Activated B cell treated with CpG ODN at 0.5 μM for 24 hours (primary cell): ENCODE data around the gene MASP1. TPM values are rescaled to one million over a fixed set of nuclear protein-coding genes. Genes with fewer than 3 reads are reported as not detected.

ENCODE experiments used
- ATAC-seq: fragments of 200-7000 bp; cut with Tn5 transposase; one replicate; pipeline ENCODE4 v1.10.0; 2021; ENCODE audit warnings: low read depth, mild to moderate bottlenecking, moderate library complexity
- CTCF ChIA-PET: fragments of 350-600 bp; sonication (Branson Sonifier 250); formaldehyde crosslinking; loops from one replicate; lab custom pipeline; 2021; ENCODE audit warnings: antibody characterized with exemption; lab: Charles Lee
- POLR2A ChIA-PET: fragments of 350-600 bp; sonication (Branson Sonifier 250); formaldehyde crosslinking; loops from one replicate; lab custom pipeline; 2021; ENCODE audit warnings: antibody characterized with exemption; lab: Charles Lee
- DNase-seq: peaks from one replicate; pipeline ENCODE4 v3.0.0; 2022
- H3K27ac Mint-ChIP-seq: one replicate; pipeline ENCODE4 v1.8.0; 2020; ENCODE audit warnings: mixed read lengths
- H3K27me3 Mint-ChIP-seq: one replicate; pipeline ENCODE4 v1.8.0; 2021; ENCODE audit warnings: mixed read lengths
- H3K36me3 Mint-ChIP-seq: one replicate; pipeline ENCODE4 v1.8.0; 2021; ENCODE audit warnings: low read depth, mixed read lengths
- H3K4me1 Mint-ChIP-seq: one replicate; pipeline ENCODE4 v1.8.0; 2021; ENCODE audit warnings: mixed read lengths
- H3K4me3 Mint-ChIP-seq: one replicate; pipeline ENCODE4 v1.8.0; 2020; ENCODE audit warnings: mild to moderate bottlenecking, mixed read lengths
- H3K9me3 Mint-ChIP-seq: one replicate; pipeline ENCODE4 v1.8.0; 2020; ENCODE audit warnings: mixed read lengths
- CTCF ChIP-seq: fragments of 200-600 bp; IDR thresholded peaks from one replicate; pipeline ENCODE4 v1.8.0; 2022; ENCODE audit warnings: antibody characterized with exemption, mild to moderate bottlenecking
- intact Hi-C: fragments of 100-400 bp; cut with micrococcal nuclease; formaldehyde crosslinking; loops from one replicate; pipeline ENCODE4 v1.15.1; 2024
- total RNA-seq: library from RNA; stranded (reverse); gene quantifications from 2 replicates; pipeline ENCODE4 v1.2.3, GENCODE V29; 2022

MASP1 gene
- total RNA-seq, 1 donor from 2014 or later, result not detected

DNA sequence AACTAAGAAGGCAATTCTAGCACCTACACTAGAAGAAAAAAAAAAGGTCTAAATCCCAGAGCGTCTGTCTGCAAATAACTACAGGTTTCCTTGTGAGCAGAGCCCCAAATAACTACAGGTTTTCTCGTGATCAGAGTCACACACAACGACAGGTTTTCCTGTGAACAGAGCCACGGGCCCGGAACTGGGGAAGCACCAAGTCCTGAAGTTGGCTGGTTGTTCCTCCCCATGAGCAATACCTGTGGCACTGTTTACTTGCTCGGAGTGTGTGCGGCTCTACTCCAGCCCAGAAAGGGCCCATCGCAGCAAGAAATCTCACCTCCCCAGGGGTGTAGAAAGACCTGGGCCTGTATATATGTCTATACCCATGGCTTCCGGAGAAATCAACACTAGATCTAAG is 644 bp upstream of the MASP1 start:
- Mint-ChIP-seq H3K36me3 (no peaks in the 10 kb centered on the region), H3K4me3 (no peak overlapping the region), H3K27ac (no peak overlapping the region), H3K4me1 (no peaks in the 10 kb centered on the region), H3K27me3 (peaks cover 22% of the 10 kb centered on the region), H3K9me3 (no peaks in the 10 kb centered on the region)
- no peak for DNase-seq
- intact Hi-C loops, result no loop called here
- no peak for TF ChIP-seq CTCF
- ChIA-PET POLR2A (no interaction called here), CTCF (no interaction called here)
- no peak for ATAC-seq

GRCh38 chr3:187291001-187291511 is 481 bp downstream of the MASP1 start:
- ChIA-PET POLR2A (no interaction called here), CTCF (no interaction called here)
- no peaks in the 10 kb centered on the region for H3K36me3 Mint-ChIP-seq
- DNase-seq (no peak), ATAC-seq (no peak)
- no peak overlapping the region for H3K27ac Mint-ChIP-seq
- TF ChIP-seq CTCF, result no peak
- intact Hi-C loops, result no loop called here
- H3K4me3 Mint-ChIP-seq, result no peak overlapping the region
- H3K27me3 Mint-ChIP-seq, result peaks cover 28% of the 10 kb centered on the region
- H3K9me3 Mint-ChIP-seq, result no peaks in the 10 kb centered on the region
- no peaks in the 10 kb centered on the region for H3K4me1 Mint-ChIP-seq

- POLR2A ChIA-PET, result no interaction called here
- CTCF ChIA-PET, result no interaction called here
Measured at GRCh38 chr3:187290503-187290902, 1.0 kb downstream of the MASP1 start.

DNA sequence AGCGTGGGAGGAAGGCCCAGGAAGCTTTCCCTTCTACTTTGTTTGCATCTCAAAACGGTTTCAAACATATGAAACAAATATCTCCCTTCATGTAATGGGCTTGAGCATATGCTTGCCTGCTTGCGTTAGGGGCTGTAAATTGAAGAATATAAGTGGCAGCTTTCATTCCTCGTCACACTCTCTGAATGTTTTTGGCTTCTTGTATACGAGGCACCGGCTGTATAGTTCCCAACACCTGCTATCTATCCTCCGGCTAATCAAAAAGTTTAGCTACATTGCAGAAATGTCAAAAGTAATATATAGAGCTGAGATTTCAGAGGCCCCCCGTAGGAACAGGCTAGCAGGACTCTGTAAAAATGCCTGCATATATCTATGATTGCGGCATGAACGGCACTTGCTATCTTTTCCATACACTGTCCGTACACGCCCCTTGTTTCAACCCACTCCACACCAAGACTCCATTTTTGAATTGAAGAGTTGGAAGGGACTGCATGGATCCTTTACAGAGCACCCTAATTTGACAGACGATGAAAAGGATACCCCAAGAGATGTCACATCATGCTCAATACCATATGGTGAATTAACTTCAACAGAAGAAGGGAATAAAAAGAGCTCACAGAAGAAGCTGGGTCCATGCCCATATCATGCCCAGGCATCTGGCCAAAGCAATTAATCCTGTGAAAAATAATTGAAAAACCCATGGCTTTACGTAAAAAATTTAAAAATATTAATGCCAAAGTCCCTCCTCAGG is 2.5 kb downstream of the MASP1 start:
- ATAC-seq, result no peak
- DNase-seq, result no peak
- Mint-ChIP-seq H3K9me3 (no peaks in the 10 kb centered on the region), H3K36me3 (no peaks in the 10 kb centered on the region), H3K4me1 (no peaks in the 10 kb centered on the region), H3K27ac (no peak overlapping the region), H3K27me3 (peaks cover 30% of the 10 kb centered on the region), H3K4me3 (no peak overlapping the region)
- TF ChIP-seq CTCF, result no peak
- POLR2A ChIA-PET, result no interaction called here
- CTCF ChIA-PET, result no interaction called here
- intact Hi-C loops, result no loop called here

More at GRCh38 chr3:187290503-187290902, 1.0 kb downstream of the MASP1 start:
- no peak for DNase-seq
- Mint-ChIP-seq H3K9me3 (no peaks in the 10 kb centered on the region), H3K4me3 (no peak overlapping the region), H3K4me1 (no peaks in the 10 kb centered on the region), H3K36me3 (no peaks in the 10 kb centered on the region), H3K27ac (no peak overlapping the region), H3K27me3 (peaks cover 28% of the 10 kb centered on the region)
- intact Hi-C loops, result no loop called here
- no peak for TF ChIP-seq CTCF
- no peak for ATAC-seq

DNA sequence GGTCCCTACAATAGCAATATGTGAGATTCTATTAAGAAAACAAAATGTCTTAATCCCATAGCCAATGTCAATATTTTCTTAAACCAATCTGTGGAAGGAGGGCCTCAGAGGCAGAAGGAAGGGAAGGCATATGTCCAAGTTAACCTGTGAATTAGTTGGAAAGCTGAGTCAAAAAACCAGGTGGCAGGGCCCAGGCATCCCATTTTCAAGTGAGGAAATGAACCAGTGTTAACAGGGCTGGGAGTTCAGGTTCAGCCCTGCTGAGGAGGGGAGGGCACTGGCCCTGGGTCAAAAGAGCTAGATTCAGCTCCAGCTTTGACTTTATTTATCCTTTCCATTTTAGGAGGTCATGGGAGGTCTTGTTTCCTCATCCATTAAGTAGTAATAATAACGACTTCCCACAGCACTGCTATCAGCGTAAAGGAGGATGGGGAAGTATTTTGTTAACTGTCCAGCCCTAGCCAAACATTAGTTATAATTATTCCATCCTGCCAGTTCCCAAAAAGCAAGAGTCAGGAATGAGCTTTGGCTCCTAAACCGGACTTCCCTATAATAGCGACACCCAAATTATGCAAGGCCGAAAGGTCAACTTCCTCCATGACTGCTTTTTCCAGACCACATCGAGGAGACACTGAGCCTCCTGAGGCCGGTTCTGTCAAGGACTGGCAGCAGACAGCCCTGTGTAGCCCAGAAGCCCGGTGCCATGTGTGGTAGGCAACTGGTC is 3.2 kb downstream of the MASP1 start:
- no peak for TF ChIP-seq CTCF
- intact Hi-C loops, result no loop called here
- Mint-ChIP-seq H3K27me3 (peaks cover 23% of the 10 kb centered on the region), H3K9me3 (no peaks in the 10 kb centered on the region), H3K36me3 (no peaks in the 10 kb centered on the region), H3K27ac (no peak overlapping the region), H3K4me1 (no peaks in the 10 kb centered on the region), H3K4me3 (no peak overlapping the region)
- ATAC-seq (no peak), DNase-seq (no peak)
- ChIA-PET CTCF (no interaction called here), POLR2A (no interaction called here)
